IMR-90 (cell line): ENCODE measurements around the gene LOXL4. TPM values are rescaled to one million over a fixed set of nuclear protein-coding genes. Genes with fewer than 3 reads are reported as not detected.

Source experiments
- ATAC-seq: fragments of 200-7000 bp; cut with Tn5 transposase; 2 replicates; pipeline ENCODE4 v1.9.1; 2020; ENCODE audit warnings: low read depth, mild to moderate bottlenecking, moderate library complexity
- BruUV-seq: library from RNA; stranded (reverse); fragments of 400-500 nt; replicated peaks from 2 replicates; lab custom pipeline; 2021; lab: Mats Ljungman, UMichigan
- CTCF ChIA-PET: fragments of 300-600 bp; formaldehyde crosslinking; extraction: SDS; loops from one replicate; lab custom pipeline; 2021; ENCODE audit warnings: antibody characterized with exemption; lab: Yijun Ruan, JAX
- POLR2A ChIA-PET: fragments of 300-600 bp; sonication (Branson Sonifier 250); formaldehyde crosslinking; loops from one replicate; lab custom pipeline; 2022; ENCODE audit warnings: antibody characterized with exemption; ENCODE audit not compliant: unreplicated experiment; lab: Charles Lee
- DNase-seq: peaks from one replicate; pipeline ENCODE4 v3.0.0; 2013
- H2AFZ ChIP-seq: replicated peaks from 2 replicates; pipeline ENCODE3; 2013; ENCODE audit warnings: low read length, mild to moderate bottlenecking; ENCODE audit not compliant: poor library complexity
- H2AK5ac ChIP-seq: 2 replicates; pipeline ENCODE4 v1.6.1; 2013; ENCODE audit warnings: low read depth, low read length, inconsistent platforms
- H2AK9ac ChIP-seq: replicated peaks from 2 replicates; pipeline ENCODE3; 2013; ENCODE audit warnings: mild to moderate bottlenecking, low read depth, low read length, moderate library complexity; ENCODE audit not compliant: poor library complexity
- H2BK120ac ChIP-seq: 2 replicates; pipeline ENCODE4 v1.6.1; 2013; ENCODE audit warnings: low read depth, low read length, inconsistent platforms
- H2BK15ac ChIP-seq: 3 replicates; pipeline ENCODE4 v1.6.1; 2013; ENCODE audit warnings: low read depth, low read length, inconsistent platforms
- H2BK20ac ChIP-seq: 2 replicates; pipeline ENCODE4 v1.6.1; 2013; ENCODE audit warnings: low read depth, mild to moderate bottlenecking, inconsistent platforms, low read length, moderate library complexity
- H2BK5ac ChIP-seq: 2 replicates; pipeline ENCODE4 v1.6.1; 2013; ENCODE audit warnings: mild to moderate bottlenecking, low read depth, low read length, inconsistent platforms; ENCODE audit not compliant: poor library complexity, severe bottlenecking
- H3K14ac ChIP-seq: replicated peaks from 2 replicates; pipeline ENCODE4 v1.6.1; 2013; ENCODE audit warnings: low read depth, low read length, inconsistent platforms
- H3K18ac ChIP-seq: 2 replicates; pipeline ENCODE4 v1.6.1; 2013; ENCODE audit warnings: low read depth, low read length, control low read depth
- H3K23ac ChIP-seq: 2 replicates; pipeline ENCODE4 v1.6.1; 2013; ENCODE audit warnings: low read depth, low read length, inconsistent platforms
- H3K27ac ChIP-seq: 2 replicates; pipeline ENCODE4 v1.5.1; 2013; ENCODE audit warnings: mild to moderate bottlenecking, control low read depth, low read length; ENCODE audit not compliant: insufficient read depth
- H3K27me3 ChIP-seq: 2 replicates; pipeline ENCODE4 v1.6.1; 2013; ENCODE audit warnings: low read length; ENCODE audit not compliant: control insufficient read depth, insufficient read depth
- H3K36me3 ChIP-seq: 2 replicates; pipeline ENCODE4 v1.6.1; 2013; ENCODE audit warnings: low read length, mixed read lengths; ENCODE audit not compliant: control insufficient read depth, insufficient read depth
- H3K4ac ChIP-seq: 2 replicates; pipeline ENCODE4 v1.6.1; 2013; ENCODE audit warnings: low read depth, low read length, inconsistent platforms
- H3K4me1 ChIP-seq: 2 replicates; pipeline ENCODE4 v1.6.1; 2013; ENCODE audit warnings: low read length, mixed read lengths; ENCODE audit not compliant: control insufficient read depth, insufficient read depth
- H3K4me2 ChIP-seq: 2 replicates; pipeline ENCODE4 v1.6.1; 2013; ENCODE audit warnings: low read depth, mild to moderate bottlenecking, control low read depth, low read length, moderate library complexity
- H3K4me3 ChIP-seq: 2 replicates; pipeline ENCODE4 v1.5.1; 2013; ENCODE audit warnings: low read depth, mild to moderate bottlenecking, control low read depth, low read length, moderate library complexity; ENCODE audit not compliant: insufficient read depth
- H3K56ac ChIP-seq: 2 replicates; pipeline ENCODE4 v1.6.1; 2013; ENCODE audit warnings: low read length, inconsistent platforms; ENCODE audit not compliant: insufficient read depth; ENCODE audit errors: extremely low read depth
- H3K79me1 ChIP-seq, 2 experiments: 2 replicates each; pipeline ENCODE4 v1.6.1; 2013; ENCODE audit warnings: low read length in 2 of 2, inconsistent platforms in 1 of 2, low read depth in 1 of 2
- H3K9ac ChIP-seq: 2 replicates; pipeline ENCODE4 v1.6.1; 2013; ENCODE audit warnings: low read depth, low read length, control low read depth
- H3K9me1 ChIP-seq: 2 replicates; pipeline ENCODE4 v1.6.1; 2013; ENCODE audit warnings: low read length, inconsistent platforms; ENCODE audit not compliant: insufficient read depth
- H3K9me3 ChIP-seq: 2 replicates; pipeline ENCODE4 v1.6.1; 2013; ENCODE audit warnings: low read length; ENCODE audit not compliant: control insufficient read depth, insufficient read depth
- H4K20me1 ChIP-seq: 2 replicates; pipeline ENCODE4 v1.6.1; 2013; ENCODE audit warnings: low read length, inconsistent platforms; ENCODE audit not compliant: insufficient read depth
- H4K5ac ChIP-seq: 2 replicates; pipeline ENCODE4 v1.6.1; 2013; ENCODE audit warnings: mild to moderate bottlenecking, low read depth, low read length, control low read depth
- H4K8ac ChIP-seq, 2 experiments: 2 replicates each; pipeline ENCODE4 v1.6.1; 2013; ENCODE audit warnings: low read depth in 2 of 2, low read length in 2 of 2, control low read depth in 1 of 2, inconsistent platforms in 1 of 2
- H4K91ac ChIP-seq: 2 replicates; pipeline ENCODE4 v1.6.1; 2013; ENCODE audit warnings: low read depth, low read length, inconsistent platforms; ENCODE audit not compliant: insufficient read depth
- BHLHE40 ChIP-seq: fragments of 150-350 bp; IDR thresholded peaks from 2 replicates; pipeline ENCODE4 v1.6.1; 2016; ENCODE audit warnings: mild to moderate bottlenecking, low read depth, low read length
- RCOR1 ChIP-seq: IDR thresholded peaks from 2 replicates; pipeline ENCODE4 v1.6.1; 2012; ENCODE audit warnings: mild to moderate bottlenecking, low read length, improper control_type of control experiment; ENCODE audit not compliant: insufficient replicate concordance
- RFX5 ChIP-seq: IDR thresholded peaks from 2 replicates; pipeline ENCODE4 v1.8.0; 2012; ENCODE audit warnings: low read depth, mild to moderate bottlenecking, low read length, moderate library complexity
- WGBS, 2 experiments: methylation state at CpG; one replicate each; pipeline versions ENCODE4 v1.1.5 to v1.1.7; 2013; ENCODE audit warnings: missing lambda C conversion rate in 2 of 2; ENCODE audit not compliant: insufficient read length in 1 of 2; ENCODE audit errors: extremely low coverage in 2 of 2; 5-methylcytosine and 5-hydroxymethylcytosine counted together
- dilution Hi-C: fragments of 300-500 bp; cut with HindIII; formaldehyde crosslinking; loops from one replicate; pipeline ENCODE4 v1.14.3; 2018; ENCODE audit warnings: low sequenced_read_pairs; ENCODE audit not compliant: unreplicated experiment
- in situ Hi-C: fragments of 300-500 bp; cut with MboI; formaldehyde crosslinking; loops from 3 replicates; pipeline ENCODE4 v1.14.3; 2019; ENCODE audit warnings: low sequenced_read_pairs, inconsistent platforms, mixed read lengths
- intact Hi-C: fragments of 100-400 bp; cut with micrococcal nuclease; formaldehyde crosslinking; loops from 2 replicates; pipeline ENCODE4 v1.10.0; 2022
- polyA plus RNA-seq, 3 experiments: library from polyadenylated mRNA; depleted of rRNA; stranded (reverse); fragments of >200 nt; gene quantifications; 2 replicates each; pipeline ENCODE4 v1.2.3, GENCODE V29; 2012; ENCODE audit warnings: low replicate concordance in 1 of 3
- total RNA-seq: library from RNA; depleted of rRNA; stranded (reverse); fragments of >200 nt; gene quantifications from 2 replicates; pipeline ENCODE4 v1.2.3, GENCODE V29; 2012

LOXL4 gene
- total and polyA plus RNA-seq, 2 of the 4 experiments (the other 2 are of a cell fraction) = 20.8 to 26.7 TPM

DNA sequence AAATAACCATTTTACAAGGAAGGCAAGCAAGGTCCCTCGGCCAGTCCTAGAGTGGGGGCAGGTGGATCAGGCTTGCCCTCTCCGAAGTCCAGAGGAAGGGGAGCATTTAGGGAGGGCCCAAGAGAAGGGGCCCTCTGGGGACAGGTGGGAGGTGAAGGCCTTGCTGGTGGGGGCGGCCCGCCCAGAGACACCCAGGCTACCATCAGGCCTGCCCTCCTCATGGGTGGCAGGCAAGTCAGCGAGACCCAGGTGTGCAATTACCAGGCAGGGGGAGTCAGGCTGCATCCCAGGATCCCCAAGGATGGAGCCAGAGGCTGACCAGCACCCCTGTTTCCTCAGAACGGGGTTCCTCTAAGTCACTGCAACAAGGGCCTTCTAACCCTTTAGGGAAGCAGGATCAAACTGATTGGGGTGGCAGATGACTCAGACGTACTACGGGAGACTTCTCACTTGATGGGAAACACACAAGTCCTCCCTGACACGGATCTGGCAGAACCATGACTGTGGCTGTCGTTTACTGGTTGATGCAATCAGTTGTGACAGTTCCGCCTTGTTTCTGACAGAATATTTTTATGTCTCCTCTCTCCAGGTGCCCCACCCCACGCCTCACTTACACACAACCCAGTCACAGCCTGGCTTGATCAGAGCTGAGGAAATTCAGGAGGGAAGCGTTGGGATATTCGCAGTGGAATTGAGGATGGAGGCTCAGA lies 8.2 kb downstream of the LOXL4 start:
- H4K91ac ChIP-seq = no peak overlapping the region
- peak overlapping the region; percentile 34 for H2AFZ ChIP-seq
- WGBS, 2 experiments = 70% methylated on average over 6 of the region's 14 CpGs; no CpG with 5 or more reads in 1 of the 2 experiments
- no peak overlapping the region for H3K9ac ChIP-seq
- no peak overlapping the region; the same call in 1 of the 2 replicates for H2BK120ac ChIP-seq
- H3K4me2 ChIP-seq = no peak overlapping the region
- no peaks in the 10 kb centered on the region; the same call in none of the 2 replicates for H4K20me1 ChIP-seq
- H2AK9ac ChIP-seq = no peak overlapping the region
- in situ Hi-C loops (no loop called here), dilution Hi-C loops (no loop called here), intact Hi-C loops (no loop called here)
- peak overlapping the region; percentile 43; the same call in 1 of the 2 replicates for H2AK5ac ChIP-seq
- ChIA-PET CTCF (interaction anchor here (0.6 kb wide), 1 partner anchor 14 kb away, joined by 3 read pairs; no protein-coding TSS in a partner anchor), POLR2A (no interaction called here)
- H3K36me3 ChIP-seq = 0 out of 2 replicates have a peak, but pooled peaks cover 3% of the 10 kb centered on the region
- peak overlapping the region; percentile 1; the same call in 1 of the 2 replicates for H3K14ac ChIP-seq
- no peak overlapping the region for H2BK20ac ChIP-seq
- H3K27me3 ChIP-seq = no peaks in the 10 kb centered on the region
- no peaks in the 10 kb centered on the region for H3K9me3 ChIP-seq
- no peak overlapping the region for H3K18ac ChIP-seq
- H3K79me1 ChIP-seq = no peaks in the 10 kb centered on the region
- no peak overlapping the region for H4K5ac ChIP-seq
- no peak overlapping the region for H3K23ac ChIP-seq
- no peak overlapping the region for H2BK5ac ChIP-seq
- H3K4ac ChIP-seq = peak overlapping the region; percentile 36
- ATAC-seq (no peak; the same call in 1 of the 2 replicates), DNase-seq (peak; percentile 36)
- TF ChIP-seq BHLHE40 = 0 out of 2 replicates have a peak, but pooled peaks have one; percentile 5
- no peak for TF ChIP-seq RFX5
- no peak for TF ChIP-seq RCOR1
- no peak overlapping the region; the same call in 2 of the 3 replicates for H2BK15ac ChIP-seq
- no TSS peak for BruUV-seq
- H3K9me1 ChIP-seq = peaks cover 20% of the 10 kb centered on the region
- no peak overlapping the region for H3K27ac ChIP-seq
- peaks cover 9% of the 10 kb centered on the region for H3K4me1 ChIP-seq
- no peak overlapping the region for H3K4me3 ChIP-seq
- no peak overlapping the region for H3K56ac ChIP-seq
- H4K8ac ChIP-seq = peak overlapping the region in 1 of 2 experiments; percentile 20; a peak in 1 of 4 replicates
